Measurements from ENCODE around the gene STAT6. TPM values are rescaled to one million over a fixed set of nuclear protein-coding genes. Genes with fewer than 3 reads are reported as not detected.
"Not testable (repeated sequence)": the region's sequence is repeated elsewhere in the genome, so short reads cannot be mapped to it uniquely, and the experiment has no call there.

STAT6 gene
- total and polyA plus RNA-seq, 2 donors (not counting 1 experiment from before 2014, with no cell fraction given), result 544 to 736 TPM

DNA sequence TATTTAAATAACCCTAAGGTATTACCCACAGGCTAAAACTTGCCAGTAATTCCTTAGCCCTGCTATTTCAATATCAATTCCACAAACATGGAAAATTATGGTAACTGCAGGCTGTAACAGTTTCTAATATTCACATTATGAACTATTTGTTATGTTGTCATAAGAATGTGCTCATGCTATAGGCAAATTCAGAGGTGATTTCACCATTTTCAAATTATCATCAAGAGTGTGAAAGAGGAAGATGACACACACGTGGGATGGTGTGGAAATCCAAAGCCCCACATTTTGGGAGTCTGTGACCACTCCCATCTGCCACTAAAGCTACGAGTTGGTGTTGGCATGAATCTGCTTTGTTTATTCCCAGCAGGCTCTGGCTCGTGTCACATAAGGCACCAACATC, 55.3 kb downstream of the STAT6 start:
- no peaks in the 10 kb centered on the region for H3K27me3 Mint-ChIP-seq
- ATAC-seq (ENCODE audit: low read depth), result no peak

DNA sequence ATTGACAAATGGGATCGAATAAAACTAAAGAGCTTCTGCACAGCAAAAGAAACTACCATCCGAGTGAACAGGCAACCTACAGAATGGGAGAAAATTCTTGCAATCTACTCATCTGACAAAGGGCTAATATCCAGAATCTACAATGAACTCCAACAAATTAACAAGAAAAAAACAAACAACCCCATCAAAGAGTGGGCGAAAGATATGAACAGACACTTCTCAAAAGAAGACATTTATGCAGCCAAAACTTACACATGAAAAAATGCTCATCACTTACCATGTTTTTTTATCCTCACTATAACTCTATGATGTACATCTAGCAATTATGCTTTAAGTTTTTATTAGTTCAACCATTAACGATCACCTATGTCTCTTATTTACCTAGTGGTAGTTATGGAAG, 57.3 kb downstream of the STAT6 start:
- H3K27me3 Mint-ChIP-seq; intact Hi-C loops (cut with micrococcal nuclease); H3K4me3 Mint-ChIP-seq; H3K36me3 ChIP-seq (replicated peaks in 1 of 2; ENCODE audit: control extremely low read depth in 1 of 2, control insufficient read depth in 1 of 2, extremely low read depth in 1 of 2, insufficient read depth in 2 of 2, low read length in 1 of 2); CTCF ChIA-PET; H3K27ac Mint-ChIP-seq; H2AFZ ChIP-seq (ENCODE audit: insufficient read depth, low read depth, low read length, poor library complexity, severe bottlenecking); H3K27ac ChIP-seq (ENCODE audit: low read length in 2 of 2); H3K79me2 ChIP-seq (ENCODE audit: control insufficient read depth, insufficient read depth, low read length); H3K4me3 ChIP-seq (ENCODE audit: control extremely low read depth in 1 of 5, extremely low read depth in 1 of 5, insufficient read depth in 1 of 5, low read depth in 2 of 5, low read length in 4 of 5); ATAC-seq (ENCODE audit: low read depth); H3K9me3 ChIP-seq (ENCODE audit: control extremely low read depth in 1 of 3, control insufficient read depth in 2 of 3, insufficient read depth in 1 of 3, low read length in 2 of 3); H4K20me1 ChIP-seq (ENCODE audit: control insufficient read depth, insufficient read depth, low read length, poor library complexity, severe bottlenecking); DNase-seq; H3K27me3 ChIP-seq (replicated peaks in 1 of 4; ENCODE audit: control extremely low read depth in 1 of 4, control insufficient read depth in 3 of 4, insufficient read depth in 4 of 4, low read length in 3 of 4); H3K9ac ChIP-seq (ENCODE audit: low read length); H3K9me3 Mint-ChIP-seq (ENCODE audit: insufficient read depth); POLR2A ChIA-PET; H3K4me2 ChIP-seq (replicated peaks; ENCODE audit: low read depth, low read length, poor library complexity, severe bottlenecking): not testable (repeated sequence)
- H3K4me1 ChIP-seq (ENCODE audit: control insufficient read depth in 2 of 2, insufficient read depth in 2 of 2, low read length in 2 of 2), result peaks cover 22 to 27% of the 10 kb centered on the region in 2 donors
- H3K4me1 Mint-ChIP-seq, result peaks cover 34% of the 10 kb centered on the region
- 94% methylated on average over 2 of the region's 4 CpGs for WGBS (ENCODE audit: insufficient coverage)

More for the DNA sequence above, 55.3 kb downstream of the STAT6 start:
- Histone ChIP-seq H2AFZ (ENCODE audit: insufficient read depth, low read depth, low read length, poor library complexity, severe bottlenecking) (no peak overlapping the region), H3K79me2 (ENCODE audit: control insufficient read depth, insufficient read depth, low read length) (no peaks in the 10 kb centered on the region), H3K9me3 (ENCODE audit: control extremely low read depth in 1 of 3, control insufficient read depth in 2 of 3, insufficient read depth in 1 of 3, low read length in 2 of 3) (no peaks in the 10 kb centered on the region), H3K9ac (ENCODE audit: low read length) (no peak overlapping the region), H3K4me2 (replicated peaks; ENCODE audit: low read depth, low read length, poor library complexity, severe bottlenecking) (no peak overlapping the region), H3K27me3 (replicated peaks in 1 of 4; ENCODE audit: control extremely low read depth in 1 of 4, control insufficient read depth in 3 of 4, insufficient read depth in 4 of 4, low read length in 3 of 4) (no peaks in the 10 kb centered on the region), H3K4me3 (ENCODE audit: control extremely low read depth in 1 of 5, extremely low read depth in 1 of 5, insufficient read depth in 1 of 5, low read depth in 2 of 5, low read length in 4 of 5) (no peak overlapping the region), H3K27ac (ENCODE audit: low read length in 2 of 2) (no peak overlapping the region), H3K36me3 (replicated peaks in 1 of 2; ENCODE audit: control extremely low read depth in 1 of 2, control insufficient read depth in 1 of 2, extremely low read depth in 1 of 2, insufficient read depth in 2 of 2, low read length in 1 of 2) (peaks cover 1 to 8% of the 10 kb centered on the region in 2 experiments), H3K4me1 (ENCODE audit: control insufficient read depth in 2 of 2, insufficient read depth in 2 of 2, low read length in 2 of 2) (peaks cover 24 to 37% of the 10 kb centered on the region in 2 donors), H4K20me1 (ENCODE audit: control insufficient read depth, insufficient read depth, low read length, poor library complexity, severe bottlenecking) (no peaks in the 10 kb centered on the region)
- no peak for DNase-seq
- Mint-ChIP-seq H3K9me3 (ENCODE audit: insufficient read depth) (no peaks in the 10 kb centered on the region), H3K4me3 (no peak overlapping the region), H3K4me1 (peaks cover 48% of the 10 kb centered on the region), H3K27ac (peak overlapping the region; percentile 41)
- TF ChIP-seq, protein P1, sequence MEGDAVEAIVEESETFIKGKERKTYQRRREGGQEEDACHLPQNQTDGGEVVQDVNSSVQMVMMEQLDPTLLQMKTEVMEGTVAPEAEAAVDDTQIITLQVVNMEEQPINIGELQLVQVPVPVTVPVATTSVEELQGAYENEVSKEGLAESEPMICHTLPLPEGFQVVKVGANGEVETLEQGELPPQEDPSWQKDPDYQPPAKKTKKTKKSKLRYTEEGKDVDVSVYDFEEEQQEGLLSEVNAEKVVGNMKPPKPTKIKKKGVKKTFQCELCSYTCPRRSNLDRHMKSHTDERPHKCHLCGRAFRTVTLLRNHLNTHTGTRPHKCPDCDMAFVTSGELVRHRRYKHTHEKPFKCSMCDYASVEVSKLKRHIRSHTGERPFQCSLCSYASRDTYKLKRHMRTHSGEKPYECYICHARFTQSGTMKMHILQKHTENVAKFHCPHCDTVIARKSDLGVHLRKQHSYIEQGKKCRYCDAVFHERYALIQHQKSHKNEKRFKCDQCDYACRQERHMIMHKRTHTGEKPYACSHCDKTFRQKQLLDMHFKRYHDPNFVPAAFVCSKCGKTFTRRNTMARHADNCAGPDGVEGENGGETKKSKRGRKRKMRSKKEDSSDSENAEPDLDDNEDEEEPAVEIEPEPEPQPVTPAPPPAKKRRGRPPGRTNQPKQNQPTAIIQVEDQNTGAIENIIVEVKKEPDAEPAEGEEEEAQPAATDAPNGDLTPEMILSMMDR (IDR thresholded peaks at IDR 0.05), result no peak
- TF ChIP-seq EZH2 (IDR thresholded peaks at IDR 0.05; ENCODE audit: borderline replicate concordance, insufficient read depth, low read depth, low read length, poor library complexity, severe bottlenecking), result no peak
- ChIA-PET CTCF (interaction anchor here (0.6 to 2.5 kb wide), 4 partner anchors 15 to 291 kb away, joined by 3 to 12 read pairs (median 5); no protein-coding TSS in a partner anchor), POLR2A (no interaction called here)
- 80% methylated on average over 1 of the region's 3 CpGs for WGBS (ENCODE audit: insufficient coverage)
- intact Hi-C loops (cut with micrococcal nuclease), result no loop called here

DNA sequence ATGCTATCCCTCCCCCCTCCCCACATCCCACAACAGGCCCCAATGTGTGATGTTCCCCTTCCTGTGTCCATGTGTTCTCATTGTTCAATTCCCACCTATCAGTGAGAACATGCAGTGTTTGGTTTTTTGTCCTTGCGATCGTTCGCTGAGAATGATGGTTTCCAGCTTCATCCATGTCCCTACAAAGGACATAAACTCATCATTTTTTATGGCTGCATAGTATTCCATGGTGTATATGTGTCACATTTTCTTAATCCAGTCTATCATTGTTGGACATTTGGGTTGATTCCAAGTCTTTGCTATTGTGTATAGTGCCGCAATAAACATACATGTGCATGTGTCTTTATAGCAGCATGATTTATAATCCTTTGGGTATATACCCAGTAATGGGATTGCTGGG, 58.0 kb downstream of the STAT6 start:
- H3K79me2 ChIP-seq (ENCODE audit: control insufficient read depth, insufficient read depth, low read length); intact Hi-C loops (cut with micrococcal nuclease); H3K9me3 ChIP-seq (ENCODE audit: control extremely low read depth in 1 of 3, control insufficient read depth in 2 of 3, insufficient read depth in 1 of 3, low read length in 2 of 3); H3K27me3 ChIP-seq (replicated peaks in 1 of 4; ENCODE audit: control extremely low read depth in 1 of 4, control insufficient read depth in 3 of 4, insufficient read depth in 4 of 4, low read length in 3 of 4); H3K9ac ChIP-seq (ENCODE audit: low read length); H2AFZ ChIP-seq (ENCODE audit: insufficient read depth, low read depth, low read length, poor library complexity, severe bottlenecking); DNase-seq; H3K9me3 Mint-ChIP-seq (ENCODE audit: insufficient read depth); H3K36me3 ChIP-seq (replicated peaks in 1 of 2; ENCODE audit: control extremely low read depth in 1 of 2, control insufficient read depth in 1 of 2, extremely low read depth in 1 of 2, insufficient read depth in 2 of 2, low read length in 1 of 2); H3K27ac ChIP-seq (ENCODE audit: low read length in 2 of 2); H3K4me3 ChIP-seq (ENCODE audit: control extremely low read depth in 1 of 5, extremely low read depth in 1 of 5, insufficient read depth in 1 of 5, low read depth in 2 of 5, low read length in 4 of 5); H3K4me2 ChIP-seq (replicated peaks; ENCODE audit: low read depth, low read length, poor library complexity, severe bottlenecking); H3K4me3 Mint-ChIP-seq; CTCF ChIA-PET; ATAC-seq (ENCODE audit: low read depth); H3K27me3 Mint-ChIP-seq; H4K20me1 ChIP-seq (ENCODE audit: control insufficient read depth, insufficient read depth, low read length, poor library complexity, severe bottlenecking); H3K27ac Mint-ChIP-seq; POLR2A ChIA-PET: not testable (repeated sequence)
- H3K4me1 Mint-ChIP-seq, result peaks cover 28% of the 10 kb centered on the region
- WGBS (ENCODE audit: insufficient coverage), result no CpG with 5 or more reads among the region's 4 CpGs
- H3K4me1 ChIP-seq (ENCODE audit: control insufficient read depth in 2 of 2, insufficient read depth in 2 of 2, low read length in 2 of 2), result peaks cover 14 to 22% of the 10 kb centered on the region in 2 donors

Data from B cell (primary cell).